ENCODE data around the gene AHCYL2.
A peak's percentile ranks its signal among the peaks of the same experiment; 100 is the strongest.
"Not testable (repeated sequence)": the region's sequence is repeated elsewhere in the genome, so short reads cannot be mapped to it uniquely, and the experiment has no call there.

Gene AHCYL2

DNA sequence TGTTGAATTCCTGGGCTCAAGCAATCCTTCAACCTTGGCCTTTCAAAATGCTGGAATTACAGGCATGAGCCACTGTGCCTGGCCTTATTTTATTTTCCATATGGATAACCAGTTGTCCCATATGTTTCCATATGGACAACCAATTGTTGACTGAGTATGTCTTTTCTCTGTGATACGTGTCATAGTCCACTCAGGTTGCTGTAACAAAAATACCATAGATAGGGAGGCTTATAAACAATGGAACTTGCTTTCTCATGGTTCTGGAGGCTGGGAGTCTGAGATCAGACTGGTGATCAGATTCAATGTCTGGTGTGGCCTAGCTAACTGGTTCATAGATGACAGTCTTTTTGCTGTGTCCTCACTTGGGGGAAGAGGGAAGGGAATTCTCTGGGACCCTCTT, 19.4 kb downstream of the AHCYL2 start:
- no peak for DNase-seq (ENCODE audit: low read depth in 2 of 2)

DNA sequence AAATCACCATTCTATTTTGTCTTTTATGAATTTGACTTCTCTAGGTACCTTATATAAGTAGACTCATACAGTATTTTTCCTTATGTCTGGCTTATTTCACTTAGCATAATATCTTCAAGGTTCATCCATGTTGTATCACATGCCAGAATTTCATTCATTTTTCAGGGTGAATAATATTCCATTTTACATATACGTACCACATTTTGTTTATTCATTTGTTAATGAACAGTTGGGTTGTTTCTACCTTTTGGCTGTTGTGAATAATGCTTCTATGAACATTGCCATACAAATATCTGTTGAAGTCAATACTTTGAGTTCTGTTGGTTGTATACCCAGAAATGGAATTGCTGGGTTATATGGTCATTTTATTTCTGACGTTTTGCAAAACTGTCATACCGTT, 20.7 kb downstream of the AHCYL2 start:
- no peak for DNase-seq (ENCODE audit: low read depth in 2 of 2)

DNA sequence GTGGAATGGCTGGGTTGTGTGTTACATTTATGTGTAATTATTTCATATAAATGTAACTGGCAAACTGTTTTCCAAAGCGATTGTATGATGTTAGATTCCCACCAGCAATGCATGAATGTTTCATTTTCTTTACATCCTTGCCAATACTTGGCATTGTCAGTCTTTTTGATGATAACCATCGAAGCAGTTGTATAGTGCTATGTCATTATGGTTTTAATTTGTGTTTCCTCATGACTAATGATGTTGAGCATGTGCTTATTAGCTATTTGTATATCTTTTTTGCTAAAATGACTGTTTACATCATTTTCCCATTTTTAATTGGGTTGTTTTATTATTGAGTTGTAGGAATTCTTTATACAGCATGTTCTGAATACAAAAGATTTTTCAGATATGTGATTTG, 22.3 kb downstream of the AHCYL2 start:
- DNase-seq (ENCODE audit: low read depth in 2 of 2), result no peak

DNA sequence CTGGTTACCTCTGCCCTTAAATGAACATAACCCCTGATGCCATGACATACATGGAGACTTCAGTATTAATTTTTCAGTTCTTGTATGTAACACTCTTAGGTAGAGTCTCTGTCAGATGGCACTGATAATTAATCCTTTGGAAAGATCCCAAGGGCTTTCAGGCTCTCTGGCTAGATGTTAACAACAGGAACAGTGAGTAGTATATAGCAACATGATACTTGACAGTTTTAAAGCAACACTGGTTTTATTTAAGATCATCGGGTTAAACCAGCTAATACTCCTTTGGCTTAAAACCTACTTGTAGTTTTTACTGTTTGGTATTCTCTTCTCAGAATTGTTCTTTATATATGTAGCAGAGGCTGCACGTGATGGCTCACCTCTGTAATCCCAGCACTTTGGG, 27.3 kb downstream of the AHCYL2 start:
- no peak for DNase-seq (ENCODE audit: low read depth in 2 of 2)

DNA sequence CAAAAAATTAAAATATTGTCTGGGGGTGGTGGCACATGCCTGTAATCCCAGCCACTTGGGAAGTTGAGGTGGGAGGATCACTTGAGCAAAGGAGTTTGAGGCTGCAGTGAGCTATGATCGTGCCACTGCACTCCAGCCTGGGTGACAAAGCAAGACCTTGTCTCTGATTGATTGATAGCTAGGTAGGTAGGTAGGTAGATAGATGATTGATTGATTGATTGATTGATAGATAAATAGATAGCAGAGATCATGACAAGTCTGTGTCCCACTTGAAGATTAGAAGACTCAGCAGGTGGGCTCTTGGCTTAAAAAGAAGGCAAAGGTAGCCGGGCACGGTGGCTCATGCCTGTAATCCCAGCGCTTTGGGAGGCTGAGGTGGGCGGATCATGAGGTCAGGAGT, 27.8 kb downstream of the AHCYL2 start:
- not testable (repeated sequence) for DNase-seq (ENCODE audit: low read depth in 2 of 2)

DNA sequence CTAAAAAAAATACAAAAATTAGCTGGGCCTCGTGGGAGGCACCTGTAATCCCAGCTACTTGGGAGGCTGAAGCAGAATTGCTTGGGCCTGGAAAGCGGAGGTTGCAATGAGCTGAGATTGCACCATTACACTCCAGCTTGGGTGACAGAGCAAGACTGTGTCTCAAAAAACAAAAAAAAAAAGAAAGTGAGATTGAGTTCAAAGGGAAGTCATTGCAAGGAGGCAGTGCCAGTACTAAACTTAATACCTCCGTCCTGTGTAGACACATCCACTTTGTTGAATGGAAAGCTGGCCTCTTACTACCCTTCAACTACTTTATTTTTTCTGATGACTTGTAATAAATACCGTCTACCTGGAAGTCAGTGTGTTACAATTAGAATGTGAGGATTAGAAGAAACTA, 31.0 kb downstream of the AHCYL2 start:
- no peak for DNase-seq (ENCODE audit: low read depth in 2 of 2)

DNA sequence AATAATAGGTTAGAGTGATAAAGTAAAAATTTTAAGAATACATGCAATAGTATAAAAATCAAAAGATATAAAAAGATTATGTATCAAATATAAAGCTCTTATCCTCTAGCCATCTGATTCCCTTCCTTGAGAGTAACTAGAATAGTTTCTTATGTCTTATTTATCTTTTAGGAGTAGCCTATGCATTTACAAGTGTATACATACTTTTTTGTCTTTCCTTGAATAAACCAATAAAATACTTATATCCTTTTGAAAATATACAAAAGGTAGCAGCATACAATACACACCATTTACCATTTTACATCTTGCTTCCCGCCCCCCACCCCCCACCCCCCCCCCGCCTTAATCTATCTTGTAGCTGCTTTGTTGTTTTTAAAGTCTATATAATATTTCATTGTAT, 31.4 kb downstream of the AHCYL2 start:
- DNase-seq (ENCODE audit: low read depth in 2 of 2), result no peak

DNA sequence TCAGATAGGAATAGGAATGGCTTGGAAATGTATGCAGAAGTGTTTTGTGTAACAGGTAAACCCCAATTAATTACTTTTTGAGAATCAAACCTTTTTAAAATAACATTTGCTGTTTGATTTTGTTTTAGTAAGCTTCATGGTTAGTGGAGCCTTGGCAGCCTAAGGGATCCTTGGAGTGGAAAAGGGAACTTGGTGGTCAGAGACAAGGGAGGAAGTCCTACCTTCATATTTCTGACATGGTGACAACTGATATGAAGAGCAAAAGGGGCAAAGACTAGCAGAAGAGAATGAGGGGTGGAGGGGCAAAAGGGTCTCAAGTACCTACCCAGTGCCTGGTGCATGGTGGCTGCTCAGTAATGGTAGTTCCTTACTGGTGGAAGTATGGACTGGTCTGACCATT, 32.3 kb downstream of the AHCYL2 start:
- no peak for DNase-seq (ENCODE audit: low read depth in 2 of 2)

DNA sequence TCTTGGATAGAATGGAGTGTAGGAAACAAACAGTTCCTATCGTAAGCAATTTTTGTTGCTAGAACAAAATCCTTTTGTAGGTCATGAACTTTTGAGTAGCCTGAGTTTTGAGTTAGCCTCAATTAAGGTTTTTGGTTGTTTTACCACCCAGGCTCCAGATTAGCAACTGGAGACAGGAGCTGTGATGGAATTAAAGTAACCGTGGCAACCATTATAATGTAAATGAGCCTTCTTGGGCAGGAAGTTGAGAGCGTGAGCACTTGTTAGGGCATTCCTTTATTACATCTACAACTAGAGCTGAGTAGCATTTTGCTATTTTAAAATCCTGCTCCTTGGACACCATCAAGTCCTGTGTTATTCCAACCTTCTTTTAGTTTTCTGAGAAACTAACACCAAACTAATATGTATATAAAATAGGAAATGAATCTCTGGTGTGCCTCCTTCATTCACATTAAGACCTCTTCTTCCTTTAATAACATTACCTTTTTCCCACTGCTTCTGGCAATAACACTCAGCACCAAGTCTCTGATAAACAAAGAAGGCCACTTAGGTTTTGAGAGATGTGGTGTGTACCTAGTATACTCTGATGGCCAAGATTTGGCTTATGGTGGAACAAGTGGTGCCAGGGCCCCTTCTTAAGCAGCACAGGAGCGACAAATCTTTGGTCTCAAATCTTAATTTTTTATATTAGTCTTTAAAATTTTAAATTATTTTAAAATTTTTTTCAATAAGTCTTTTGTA, 34.0 kb downstream of the AHCYL2 start:
- no peak for DNase-seq (ENCODE audit: low read depth in 2 of 2)

DNA sequence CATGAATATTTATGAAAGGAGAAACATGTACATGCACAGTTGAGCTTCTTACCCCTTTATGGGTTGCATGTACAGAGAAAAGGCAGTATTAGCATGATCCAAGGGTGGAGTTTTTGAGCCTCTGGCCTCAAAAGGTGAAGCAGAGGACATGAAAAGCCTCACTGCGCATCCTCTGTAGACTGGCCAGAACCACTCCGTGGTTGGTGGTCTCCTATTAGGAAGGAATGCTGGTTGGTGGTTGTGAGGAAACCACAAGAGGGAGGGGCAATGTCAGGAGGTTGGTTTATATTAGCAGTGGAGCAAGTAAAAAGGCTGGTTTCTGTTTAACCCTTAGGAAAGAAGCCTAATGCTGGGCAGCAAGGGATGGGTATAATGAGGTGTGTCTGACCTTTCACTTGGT, 37.5 kb downstream of the AHCYL2 start:
- no peak for DNase-seq (ENCODE audit: low read depth in 2 of 2)

DNA sequence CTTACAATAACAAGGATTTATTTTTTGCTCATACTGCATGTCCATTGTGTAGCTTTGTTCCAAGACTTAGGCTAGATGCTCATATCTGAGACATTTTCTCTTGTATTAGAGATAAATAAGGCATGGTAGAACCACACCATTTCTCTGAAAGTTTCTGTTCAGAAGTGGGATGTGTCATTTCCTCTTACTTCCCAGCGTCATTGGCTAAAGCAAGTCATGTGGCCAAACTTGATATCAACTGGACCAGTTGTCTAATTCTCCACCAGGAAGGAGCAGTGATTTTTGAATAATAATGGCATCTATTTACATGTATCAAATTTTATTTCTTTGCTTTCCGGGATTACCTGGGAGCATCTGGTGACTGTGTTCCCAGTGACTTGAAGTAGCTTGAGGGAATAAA, 38.3 kb downstream of the AHCYL2 start:
- DNase-seq (ENCODE audit: low read depth in 2 of 2), result no peak

DNA sequence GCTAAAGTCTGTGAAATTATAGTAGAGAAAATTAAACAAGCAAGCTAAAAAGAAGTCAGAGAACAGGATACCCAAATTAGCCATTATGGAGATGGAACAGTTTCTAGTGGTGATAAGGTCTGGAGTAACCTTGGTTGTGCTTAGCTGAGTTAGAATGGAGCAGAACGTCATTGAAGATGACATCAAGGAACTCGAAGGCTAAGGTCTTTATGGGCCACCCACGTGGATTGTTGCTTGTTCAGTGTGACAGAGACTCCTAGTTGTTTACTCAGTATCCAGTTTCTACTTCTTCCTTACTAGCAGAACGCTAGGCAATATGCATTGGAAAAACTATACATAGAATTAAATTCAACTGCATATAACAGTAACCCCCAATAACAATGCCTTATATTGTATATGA, 39.7 kb downstream of the AHCYL2 start:
- DNase-seq (ENCODE audit: low read depth in 2 of 2), result no peak

DNA sequence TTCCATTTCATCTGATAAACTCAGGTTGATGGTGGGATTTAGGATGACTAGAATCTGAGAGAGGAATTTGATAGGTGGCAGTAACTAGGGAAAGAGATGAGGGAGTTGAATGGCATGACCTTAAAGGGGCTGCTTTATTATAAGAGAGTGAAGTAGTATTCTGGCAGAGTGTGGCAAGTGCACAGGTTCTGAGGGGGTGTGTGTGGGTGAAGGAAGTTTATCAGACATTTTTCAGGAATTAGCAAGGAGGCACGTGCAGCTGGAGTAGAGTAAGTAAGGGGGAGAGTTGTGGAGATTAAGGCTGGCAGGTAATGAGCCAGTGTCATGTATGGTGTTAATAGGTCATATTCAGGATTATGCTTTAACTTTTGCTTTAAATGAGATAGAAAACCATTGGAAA, 40.5 kb downstream of the AHCYL2 start:
- no peak for DNase-seq (ENCODE audit: low read depth in 2 of 2)

DNA sequence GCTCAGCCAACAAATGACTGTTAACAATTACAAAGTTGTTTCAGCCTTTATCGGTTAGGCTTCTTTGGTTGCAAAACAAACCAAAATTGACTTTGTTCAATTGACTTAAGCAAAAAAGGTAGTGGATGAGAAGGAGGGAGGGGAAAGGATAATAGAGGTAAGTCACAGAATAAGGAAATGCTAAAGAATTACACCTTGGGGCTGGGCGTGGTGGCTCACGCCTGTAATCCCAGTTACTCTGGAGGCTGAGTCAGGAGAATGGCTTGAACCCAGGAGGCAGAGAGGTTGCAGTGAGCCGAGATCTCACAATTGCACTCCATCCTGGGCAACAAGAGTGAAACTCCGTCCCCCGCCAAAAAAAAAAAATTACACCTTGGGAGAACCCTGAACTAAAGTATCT, 41.4 kb downstream of the AHCYL2 start:
- no peak for DNase-seq (ENCODE audit: low read depth in 2 of 2)

DNA sequence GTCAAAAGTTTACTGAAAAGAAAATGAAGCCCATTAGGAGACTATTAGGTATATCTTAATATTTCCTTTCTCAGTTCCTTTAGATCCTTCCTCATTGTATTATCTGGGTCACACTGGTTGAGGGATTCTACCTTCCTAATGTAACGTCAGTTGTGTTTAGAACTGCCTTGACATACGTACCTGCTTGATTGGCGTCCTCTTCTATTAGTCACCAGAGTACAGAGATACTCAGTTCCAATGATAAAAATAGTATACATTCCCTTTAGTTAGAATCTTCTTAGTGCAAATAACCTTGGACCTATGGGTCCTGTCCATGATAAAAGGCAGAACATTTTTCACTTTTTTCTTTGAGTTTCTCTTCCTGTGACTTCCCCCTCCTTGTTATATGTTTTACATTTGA, 45.2 kb downstream of the AHCYL2 start:
- DNase-seq (ENCODE audit: low read depth in 2 of 2), result no peak

DNA sequence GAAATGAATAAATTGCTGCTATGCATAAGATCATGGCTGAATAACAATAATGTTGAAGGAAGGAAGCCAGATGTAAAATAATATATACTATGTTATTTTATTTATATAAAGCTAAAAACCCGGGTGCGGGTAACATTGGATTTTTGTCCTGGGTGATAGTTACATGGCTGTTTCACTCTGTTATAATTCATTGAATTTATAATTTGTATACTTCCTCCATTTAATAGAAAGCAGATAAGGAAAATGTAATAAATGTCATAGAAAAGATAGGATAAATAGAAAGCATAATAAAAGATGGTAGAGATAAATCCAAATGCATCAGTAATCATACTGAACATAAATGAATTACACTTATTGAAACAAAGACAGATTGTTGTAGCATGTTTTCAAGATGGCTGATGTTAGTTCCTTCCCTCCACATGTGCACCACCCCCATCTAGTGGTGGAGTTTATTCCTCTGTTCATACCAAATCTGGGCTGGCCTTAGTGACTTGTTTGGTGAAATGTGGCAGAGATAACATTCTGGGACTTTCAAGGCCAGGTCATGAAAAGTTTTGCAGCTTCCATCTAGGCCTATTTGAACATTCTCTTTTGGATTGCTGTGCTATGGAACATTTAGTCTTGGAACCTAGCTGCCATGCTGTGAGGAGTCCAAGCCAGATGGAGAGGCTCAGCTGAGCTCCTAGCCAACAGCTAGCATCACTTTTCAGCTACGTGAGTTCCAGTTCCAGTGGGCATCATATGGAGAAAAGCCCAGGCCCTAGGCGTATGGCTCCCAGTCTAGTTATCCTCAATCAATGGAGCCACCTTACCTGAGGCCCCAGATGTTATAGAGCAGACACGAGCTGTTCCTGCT, 46.9 kb downstream of the AHCYL2 start:
- DNase-seq (ENCODE audit: low read depth in 2 of 2), result peak; percentile 30 to 62

DNA sequence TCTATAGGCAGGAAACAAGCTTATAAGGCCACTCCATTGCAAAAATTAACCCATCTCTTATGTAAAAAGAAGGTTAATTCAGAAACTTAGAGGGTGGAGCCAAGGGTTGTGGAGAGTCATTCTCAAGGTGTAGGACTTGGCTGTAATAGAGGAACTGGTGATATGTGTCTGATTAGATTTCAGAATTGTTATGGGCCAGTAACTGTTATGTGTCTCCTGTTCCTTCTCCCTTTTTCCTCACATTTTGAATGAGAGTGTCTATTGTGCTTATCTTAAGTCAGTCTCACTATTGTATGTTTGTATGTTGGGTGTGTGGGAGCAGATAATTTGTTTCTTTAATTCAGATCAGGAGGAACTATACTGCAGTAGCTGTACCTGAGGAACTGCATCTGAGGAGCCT, 49.1 kb downstream of the AHCYL2 start:
- DNase-seq (ENCODE audit: low read depth in 2 of 2), result no peak

DNA sequence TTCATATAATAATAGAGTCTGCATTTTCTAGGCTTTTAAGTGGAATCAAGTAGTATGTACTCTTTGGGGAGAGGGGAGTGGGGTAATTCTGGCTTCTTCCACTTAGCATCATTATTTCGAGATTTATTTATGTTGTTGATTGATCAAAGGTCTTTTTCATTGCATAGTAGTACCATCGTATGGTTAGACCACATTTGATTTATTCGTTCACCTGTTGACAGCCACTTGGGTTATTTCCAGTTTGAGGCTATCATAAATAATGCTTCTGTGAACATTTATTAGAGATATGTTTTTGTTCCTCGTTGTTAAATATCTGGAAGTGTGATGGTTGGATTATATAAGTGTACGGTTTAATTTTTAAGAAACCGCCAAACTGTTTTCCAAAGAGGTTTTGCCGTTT, 52.8 kb downstream of the AHCYL2 start:
- no peak for DNase-seq (ENCODE audit: low read depth in 2 of 2)

DNA sequence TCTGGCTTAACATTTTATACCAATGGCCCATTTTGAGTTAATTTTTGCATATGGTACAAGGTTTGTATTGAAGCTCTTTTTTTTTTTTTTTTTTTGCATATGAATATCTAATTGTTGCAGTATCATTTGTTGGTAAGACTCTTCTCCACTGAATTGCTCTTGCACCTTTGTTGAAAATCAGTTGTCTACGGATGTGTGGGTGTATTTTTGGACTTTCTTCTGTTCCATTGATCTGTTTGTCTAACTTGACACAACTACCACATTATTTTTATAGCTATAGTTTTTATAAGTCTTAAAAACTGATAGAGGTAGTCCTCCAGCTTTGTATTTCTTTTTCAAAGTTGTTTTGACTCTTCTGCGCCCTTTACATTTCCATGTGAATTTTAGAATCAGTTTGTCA, 53.9 kb downstream of the AHCYL2 start:
- DNase-seq (ENCODE audit: low read depth in 2 of 2), result no peak

DNA sequence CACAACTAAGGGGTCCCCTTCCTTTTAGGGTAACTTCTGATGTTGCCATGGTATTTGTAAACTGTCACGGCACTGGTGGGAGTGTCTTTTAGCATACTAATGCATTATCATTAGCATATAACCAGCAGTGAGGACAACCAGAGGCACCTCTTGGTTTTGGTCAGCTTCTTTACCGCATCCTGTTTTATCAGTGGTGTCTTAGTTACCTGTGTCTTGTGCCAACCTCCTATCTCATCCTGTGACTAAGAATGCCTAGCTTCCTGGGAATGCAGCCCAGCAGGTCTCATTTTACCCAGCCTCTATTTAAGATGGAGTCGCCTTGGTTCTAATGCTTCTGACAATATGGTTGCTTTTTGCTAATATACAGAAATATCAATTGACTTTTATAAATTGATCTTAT, 54.9 kb downstream of the AHCYL2 start:
- no peak for DNase-seq (ENCODE audit: low read depth in 2 of 2)

DNA sequence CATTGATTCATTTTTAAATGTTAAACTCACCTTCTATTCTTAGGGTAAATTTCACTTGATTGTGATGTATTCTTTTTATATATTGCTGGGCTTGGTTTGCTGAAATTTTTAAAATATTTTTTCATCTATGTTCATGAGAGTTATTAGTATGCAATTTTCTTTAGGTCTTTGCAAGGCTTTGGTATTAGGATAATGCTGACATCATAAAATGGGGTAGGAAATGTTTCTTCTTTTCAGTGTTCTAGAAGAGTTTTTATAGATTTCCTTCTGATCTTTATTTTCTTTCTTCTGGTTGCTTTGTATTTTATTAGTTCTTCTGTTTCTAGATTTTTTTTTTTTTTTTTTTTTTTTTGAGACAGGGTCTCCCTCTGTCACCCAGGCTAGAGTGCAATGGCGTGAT, 56.3 kb downstream of the AHCYL2 start:
- no peak for DNase-seq (ENCODE audit: low read depth in 2 of 2)

DNA sequence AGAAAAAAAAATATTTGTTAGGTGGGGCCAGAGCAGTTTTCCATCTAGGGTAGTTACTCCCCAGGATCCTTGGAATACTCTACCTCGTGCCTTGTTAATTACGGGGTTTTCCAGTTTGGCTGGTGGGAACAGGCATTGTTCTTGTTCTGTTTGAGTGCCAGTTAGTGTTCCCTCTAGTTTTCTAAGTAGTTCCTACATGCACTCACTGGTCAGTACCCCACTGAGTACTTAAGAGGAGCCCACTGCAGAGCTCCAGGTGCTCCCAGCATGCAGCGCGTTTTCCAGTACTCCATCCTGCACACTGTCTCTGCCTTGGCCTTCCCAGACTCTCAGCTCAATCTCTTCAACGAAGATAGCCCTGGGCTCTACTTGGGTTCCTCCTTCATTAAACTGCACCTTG, 58.0 kb downstream of the AHCYL2 start:
- DNase-seq (ENCODE audit: low read depth in 2 of 2), result no peak

DNA sequence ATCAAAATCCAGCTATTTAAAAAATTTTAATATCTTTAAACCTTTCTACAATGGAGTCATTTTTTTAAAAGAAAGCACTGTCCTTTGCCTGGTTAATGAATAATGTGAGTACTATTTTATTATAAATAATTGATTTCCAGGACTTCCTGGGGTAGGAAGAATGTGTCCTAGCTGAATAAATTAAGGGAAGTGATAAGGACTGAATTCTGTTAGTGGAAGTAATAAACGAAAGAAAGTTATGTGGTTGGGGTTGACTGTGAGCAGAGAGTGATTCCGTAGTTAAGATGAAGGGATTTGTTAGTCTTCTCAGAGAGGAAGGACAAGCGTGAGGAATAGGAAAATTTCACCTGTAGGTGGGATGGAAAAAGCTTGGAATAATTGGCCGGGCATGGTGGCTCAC, 59.1 kb downstream of the AHCYL2 start:
- DNase-seq (ENCODE audit: low read depth in 2 of 2), result no peak

Measured in activated CD4-positive, alpha-beta T cell treated with anti-CD3 and anti-CD28 coated beads for 24 hours (primary cell).